Immature natural killer cell (primary cell): ENCODE measurements around the gene PIEZO1. TPM values are rescaled to one million over a fixed set of nuclear protein-coding genes. Genes with fewer than 3 reads are reported as not detected.

Experiments
- DNase-seq, 3 donors: peaks; one replicate each; pipeline ENCODE4 v3.0.0; 2022; ENCODE audit warnings: mixed read lengths in 1 of 3
- H3K27ac Mint-ChIP-seq, 6 donors: one replicate each; pipeline ENCODE4 v1.8.0; 2020; ENCODE audit warnings: mixed read lengths in 6 of 6, mild to moderate bottlenecking in 5 of 6, inconsistent platforms in 4 of 6, moderate library complexity in 3 of 6
- H3K27me3 Mint-ChIP-seq, 3 donors: one replicate each; pipeline ENCODE4 v1.8.0; 2020 to 2021; ENCODE audit warnings: low read depth in 3 of 3, mild to moderate bottlenecking in 3 of 3, mixed read lengths in 3 of 3, moderate library complexity in 3 of 3, inconsistent platforms in 1 of 3
- H3K36me3 Mint-ChIP-seq, 3 donors: one replicate each; pipeline ENCODE4 v1.8.0; 2020; ENCODE audit warnings: mixed read lengths in 3 of 3, inconsistent platforms in 2 of 3, mild to moderate bottlenecking in 2 of 3
- H3K4me1 Mint-ChIP-seq, 2 donors: one replicate each; pipeline ENCODE4 v1.8.0; 2020; ENCODE audit warnings: inconsistent platforms in 2 of 2, mild to moderate bottlenecking in 2 of 2, mixed read lengths in 2 of 2, moderate library complexity in 1 of 2
- H3K4me3 Mint-ChIP-seq, 5 donors: one replicate each; pipeline ENCODE4 v1.8.0; 2020; ENCODE audit warnings: mild to moderate bottlenecking in 5 of 5, mixed read lengths in 5 of 5, inconsistent platforms in 3 of 5, moderate library complexity in 3 of 5
- H3K9me3 Mint-ChIP-seq, 6 donors: one replicate each; pipeline ENCODE4 v1.8.0; 2020; ENCODE audit warnings: mild to moderate bottlenecking in 6 of 6, mixed read lengths in 6 of 6, inconsistent platforms in 4 of 6, moderate library complexity in 3 of 6
- polyA plus RNA-seq, 3 donors: library from polyadenylated mRNA; unstranded; fragments of 300-500 nt; fragmentation: Illumina TruSeq; gene quantifications; one replicate each; pipeline ENCODE4 v1.2.3, GENCODE V29; 2021

The PIEZO1 gene
- polyA plus RNA-seq, 3 donors from 2014 or later, result 5.2 to 41.2 (median 13.1) TPM

- H3K27me3 Mint-ChIP-seq, result peaks cover 0 to 4% (median 2%) of the 10 kb centered on the region in 3 donors
- no peak overlapping the region for H3K27ac Mint-ChIP-seq
- peaks cover 0 to 5% (median 3%) of the 10 kb centered on the region in 3 donors for H3K36me3 Mint-ChIP-seq
- no peak for DNase-seq
- no peak overlapping the region for H3K4me3 Mint-ChIP-seq
- H3K9me3 Mint-ChIP-seq, result no peaks in the 10 kb centered on the region
- H3K4me1 Mint-ChIP-seq, result peaks cover 16 to 22% of the 10 kb centered on the region in 2 donors
These were observed 29.1 kb downstream of the PIEZO1 start for GRCh38 chr16:88755745-88756443.

GRCh38 chr16:88754912-88755744 lies 29.9 kb downstream of the PIEZO1 start:
- peaks cover 0 to 5% (median 3%) of the 10 kb centered on the region in 3 donors for H3K36me3 Mint-ChIP-seq
- peaks cover 0 to 4% (median 2%) of the 10 kb centered on the region in 3 donors for H3K27me3 Mint-ChIP-seq
- DNase-seq, result no peak
- H3K4me3 Mint-ChIP-seq, result no peak overlapping the region
- no peak overlapping the region for H3K27ac Mint-ChIP-seq
- no peaks in the 10 kb centered on the region for H3K9me3 Mint-ChIP-seq
- H3K4me1 Mint-ChIP-seq, result peaks cover 16 to 22% of the 10 kb centered on the region in 2 donors

GRCh38 chr16:88754109-88754911 lies 30.7 kb downstream of the PIEZO1 start:
- no peak for DNase-seq
- no peaks in the 10 kb centered on the region for H3K9me3 Mint-ChIP-seq
- H3K4me1 Mint-ChIP-seq, result peaks cover 16 to 22% of the 10 kb centered on the region in 2 donors
- no peak overlapping the region for H3K27ac Mint-ChIP-seq
- H3K4me3 Mint-ChIP-seq, result no peak overlapping the region
- H3K27me3 Mint-ChIP-seq, result peaks cover 0 to 4% (median 2%) of the 10 kb centered on the region in 3 donors
- H3K36me3 Mint-ChIP-seq, result peaks cover 0 to 5% (median 3%) of the 10 kb centered on the region in 3 donors

GRCh38 chr16:88753602-88754001 lies 31.4 kb downstream of the PIEZO1 start:
- no peak overlapping the region for H3K4me3 Mint-ChIP-seq
- peak overlapping the region in 1 of 6 donors; percentile 64 for H3K27ac Mint-ChIP-seq
- no peaks in the 10 kb centered on the region for H3K9me3 Mint-ChIP-seq
- H3K27me3 Mint-ChIP-seq, result peaks cover 0 to 5% (median 2%) of the 10 kb centered on the region in 3 donors
- peaks cover 12 to 18% of the 10 kb centered on the region in 2 donors for H3K4me1 Mint-ChIP-seq
- peaks cover 0 to 1% (median under 1%) of the 10 kb centered on the region in 3 donors for H3K36me3 Mint-ChIP-seq
- no peak for DNase-seq

GRCh38 chr16:88753191-88753590 lies 31.8 kb downstream of the PIEZO1 start:
- Mint-ChIP-seq H3K4me3 (no peak overlapping the region), H3K4me1 (peaks cover 8 to 14% of the 10 kb centered on the region in 2 donors), H3K27ac (no peak overlapping the region), H3K9me3 (no peaks in the 10 kb centered on the region), H3K27me3 (peaks cover 0 to 4% (median 2%) of the 10 kb centered on the region in 3 donors), H3K36me3 (no peaks in the 10 kb centered on the region)
- no peak for DNase-seq

- H3K4me1 Mint-ChIP-seq, result peaks cover 6 to 12% of the 10 kb centered on the region in 2 donors
These were observed 32.5 kb downstream of the PIEZO1 start for GRCh38 chr16:88752386-88753002.

GRCh38 chr16:88750854-88751253 lies 34.2 kb downstream of the PIEZO1 start:
- peaks cover 10 to 13% of the 10 kb centered on the region in 2 donors for H3K4me1 Mint-ChIP-seq
- H3K27ac Mint-ChIP-seq, result no peak overlapping the region
- H3K4me3 Mint-ChIP-seq, result no peak overlapping the region
- no peaks in the 10 kb centered on the region for H3K36me3 Mint-ChIP-seq
- peaks cover 0 to 3% (median 2%) of the 10 kb centered on the region in 3 donors for H3K27me3 Mint-ChIP-seq
- no peak for DNase-seq
- no peaks in the 10 kb centered on the region for H3K9me3 Mint-ChIP-seq

More at GRCh38 chr16:88752386-88753002, 32.5 kb downstream of the PIEZO1 start:
- Mint-ChIP-seq H3K27ac (no peak overlapping the region), H3K4me3 (no peak overlapping the region), H3K9me3 (no peaks in the 10 kb centered on the region), H3K27me3 (peaks cover 0 to 3% (median 2%) of the 10 kb centered on the region in 3 donors), H3K36me3 (no peaks in the 10 kb centered on the region)
- DNase-seq, result no peak

GRCh38 chr16:88749358-88749757 lies 35.7 kb downstream of the PIEZO1 start:
- Mint-ChIP-seq H3K27ac (no peak overlapping the region), H3K4me3 (no peak overlapping the region), H3K27me3 (peaks cover 0 to 3% (median 2%) of the 10 kb centered on the region in 3 donors), H3K9me3 (no peaks in the 10 kb centered on the region), H3K4me1 (peaks cover 12 to 20% of the 10 kb centered on the region in 2 donors), H3K36me3 (no peaks in the 10 kb centered on the region)
- no peak for DNase-seq

GRCh38 chr16:88748364-88748763 lies 36.7 kb downstream of the PIEZO1 start:
- Mint-ChIP-seq H3K9me3 (no peaks in the 10 kb centered on the region), H3K4me1 (peaks cover 6 to 22% of the 10 kb centered on the region in 2 donors), H3K36me3 (no peaks in the 10 kb centered on the region), H3K27ac (peak overlapping the region in 1 of 6 donors; percentile 7), H3K27me3 (peaks cover 0 to 1% (median 0%) of the 10 kb centered on the region in 3 donors), H3K4me3 (no peak overlapping the region)
- DNase-seq, result no peak

- DNase-seq, result peak in 1 of 3 donors; percentile 22
These were observed 37.3 kb downstream of the PIEZO1 start for GRCh38 chr16:88747588-88748301.

GRCh38 chr16:88746506-88746905 lies 38.5 kb downstream of the PIEZO1 start:
- DNase-seq, result no peak
- Mint-ChIP-seq H3K9me3 (no peaks in the 10 kb centered on the region), H3K27me3 (peaks cover 0 to 1% (median 0%) of the 10 kb centered on the region in 3 donors), H3K4me1 (peaks cover 5 to 23% of the 10 kb centered on the region in 2 donors), H3K4me3 (no peak overlapping the region), H3K36me3 (no peaks in the 10 kb centered on the region), H3K27ac (no peak overlapping the region)

More at GRCh38 chr16:88747588-88748301, 37.3 kb downstream of the PIEZO1 start:
- Mint-ChIP-seq H3K27ac (peak overlapping the region in 2 of 6 donors; percentile 7 to 36), H3K4me1 (peaks cover 5 to 22% of the 10 kb centered on the region in 2 donors), H3K9me3 (no peaks in the 10 kb centered on the region), H3K36me3 (no peaks in the 10 kb centered on the region), H3K4me3 (no peak overlapping the region), H3K27me3 (peaks cover 0 to 1% (median 0%) of the 10 kb centered on the region in 3 donors)
